ENCODE data around the gene KRTAP9-9. TPM values are rescaled to one million over a fixed set of nuclear protein-coding genes. Genes with fewer than 3 reads are reported as not detected.

The KRTAP9-9 gene
- total and polyA plus RNA-seq, 2 of the 8 experiments (the other 6 are each of a cell fraction or from before 2014, with no cell fraction given), result not detected

DNA sequence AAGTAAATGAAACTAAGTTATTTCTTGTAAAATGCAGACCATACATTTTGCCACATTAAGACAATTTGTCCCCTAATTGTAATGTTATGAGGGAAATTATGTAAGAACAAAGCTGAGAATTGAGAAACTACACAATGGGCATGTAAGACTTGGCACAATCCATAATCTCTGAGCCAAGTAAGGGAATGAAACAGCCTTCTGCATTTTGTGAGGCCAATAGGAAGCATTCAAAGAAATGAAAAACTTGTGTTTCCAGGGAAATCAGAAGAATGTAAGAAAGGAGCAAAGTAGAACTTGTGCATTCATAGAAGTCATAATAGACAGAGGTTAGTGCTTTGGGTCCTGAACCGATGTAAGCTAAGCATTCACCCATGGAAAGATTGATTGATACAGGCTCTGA, 3.9 kb upstream of the KRTAP9-9 start:
- no peaks in the 10 kb centered on the region for H3K36me3 ChIP-seq (ENCODE audit: control insufficient read depth in 2 of 4, insufficient read depth in 4 of 4, low read length in 3 of 4)
- no peak overlapping the region for H2BK12ac ChIP-seq (ENCODE audit: low read depth, low read length)
- H3K23ac ChIP-seq (ENCODE audit: insufficient read length), result no peak overlapping the region
- no peak overlapping the region for H3K27ac ChIP-seq (ENCODE audit: low read depth, low read length)
- no peak overlapping the region for H3K4me3 ChIP-seq (ENCODE audit: extremely low read depth in 1 of 4, insufficient read depth in 2 of 4, low read depth in 3 of 4, low read length in 4 of 4)
- no peak overlapping the region for H2AK5ac ChIP-seq (ENCODE audit: low read depth, low read length)
- no peak overlapping the region for H3K18ac ChIP-seq (ENCODE audit: extremely low read depth, low read length)
- FAIRE-seq (no peak), DNase-seq (ENCODE audit: low read depth in 1 of 2, low spot score in 2 of 2) (no peak)
- no peaks in the 10 kb centered on the region for H3K79me2 ChIP-seq (ENCODE audit: control insufficient read depth in 1 of 2, insufficient read depth in 2 of 2, low read length in 2 of 2)
- H3K4me2 ChIP-seq (ENCODE audit: insufficient read depth in 1 of 2, low read depth in 2 of 2, low read length in 2 of 2), result no peak overlapping the region
- no peaks in the 10 kb centered on the region; a peak in 1 of 7 replicates for H3K27me3 ChIP-seq (replicated peaks in 1 of 4; ENCODE audit: control insufficient read depth in 3 of 4, extremely low read depth in 1 of 4, insufficient read depth in 3 of 4, low read length in 3 of 4)
- no peak overlapping the region for H3K56ac ChIP-seq (replicated peaks; ENCODE audit: insufficient read length, low read depth, low read length)
- no peak overlapping the region for H3K14ac ChIP-seq (ENCODE audit: insufficient read length)
- H3K23me2 ChIP-seq (ENCODE audit: low read depth, low read length), result no peaks in the 10 kb centered on the region; the same call in 1 of the 2 replicates
- peaks cover 0 to 2% (median 0%) of the 10 kb centered on the region in 4 experiments; a peak in 2 of 7 replicates for H3K4me1 ChIP-seq (replicated peaks in 1 of 4; ENCODE audit: control insufficient read depth in 3 of 4, insufficient read depth in 4 of 4, low read length in 3 of 4)
- no peak overlapping the region for H4K8ac ChIP-seq (ENCODE audit: extremely low read depth, insufficient read depth, low read length)
- no peaks in the 10 kb centered on the region for H3K79me1 ChIP-seq (ENCODE audit: low read depth, low read length)
- ChIA-PET POLR2A (ENCODE audit: partially characterized antibody) (no interaction called here), CTCF (ENCODE audit: partially characterized antibody) (no interaction called here)
- no peak overlapping the region for H2BK5ac ChIP-seq (ENCODE audit: low read depth, low read length)
- no peak overlapping the region for H4K91ac ChIP-seq (replicated peaks; ENCODE audit: insufficient read length, low read length)
- H4K20me1 ChIP-seq (replicated peaks in 1 of 2; ENCODE audit: control insufficient read depth in 1 of 2, insufficient read depth in 2 of 2, low read length in 2 of 2), result no peaks in the 10 kb centered on the region
- no peak overlapping the region for H2AFZ ChIP-seq (ENCODE audit: low read length)
- H3K4ac ChIP-seq (replicated peaks; ENCODE audit: insufficient read length, low read depth, low read length), result no peak overlapping the region
- WGBS, 2 experiments (ENCODE audit: extremely low coverage in 1 of 2, insufficient coverage in 1 of 2, insufficient read length in 1 of 2, insufficient replicate concordance in 2 of 2, low coverage in 1 of 2, low lambda C conversion rate in 2 of 2, missing lambda C conversion rate in 1 of 2), result 94% methylated on average over 1 of the region's 1 CpG; no CpG with 5 or more reads in 1 of the 2 experiments
- H2BK20ac ChIP-seq (ENCODE audit: low read length), result no peak overlapping the region
- no peak overlapping the region for H2BK15ac ChIP-seq (ENCODE audit: low read length)
- H4K5ac ChIP-seq (ENCODE audit: insufficient read length, low read depth, low read length), result no peak overlapping the region
- H3K9me3 ChIP-seq (ENCODE audit: insufficient read depth in 2 of 2, low read depth in 1 of 2, low read length in 1 of 2), result no peaks in the 10 kb centered on the region
- H2BK120ac ChIP-seq (replicated peaks; ENCODE audit: low read depth, low read length), result no peak overlapping the region
- no peak overlapping the region for H3K9ac ChIP-seq (replicated peaks in 1 of 4; ENCODE audit: extremely low read depth in 1 of 4, low read depth in 3 of 4, low read length in 3 of 4)
- TF ChIP-seq EP300 (IDR thresholded peaks at IDR 0.05; ENCODE audit: borderline replicate concordance in 1 of 2, low read depth in 2 of 2, low read length in 2 of 2), result no peak
- TF ChIP-seq SP1 (IDR thresholded peaks at IDR 0.05; ENCODE audit: low read depth, low read length), result no peak
- no peak for TF ChIP-seq BACH1 (IDR thresholded peaks at IDR 0.05; ENCODE audit: low read length)
- TF ChIP-seq TBP (IDR thresholded peaks at IDR 0.05; ENCODE audit: low read depth, low read length), result no peak
- no peak for TF ChIP-seq BRCA1 (IDR thresholded peaks at IDR 0.05; ENCODE audit: low read depth, low read length)
- TF ChIP-seq CHD2 (IDR thresholded peaks at IDR 0.05; ENCODE audit: low read length), result no peak
- TF ChIP-seq RAD21 (IDR thresholded peaks at IDR 0.05 in 1 of 2, conservative IDR thresholded peaks at IDR 0.05 in 1 of 2; ENCODE audit: low read depth in 2 of 2, low read length in 2 of 2), result no peak
- TF ChIP-seq CBX5 (IDR thresholded peaks at IDR 0.05; ENCODE audit: low read depth, low read length), result no peak
- TF ChIP-seq KDM4A (IDR thresholded peaks at IDR 0.05; ENCODE audit: low read depth, low read length, severe bottlenecking), result no peak

Measured in H1 (cell line).